Pancreas (tissue), 10 donors: ENCODE results near the gene DCST1. TPM values are rescaled to one million over a fixed set of nuclear protein-coding genes. Genes with fewer than 3 reads are reported as not detected.

ENCODE experiments used
- ATAC-seq, 4 donors: fragments of 200-7000 bp; cut with Tn5 transposase; one replicate each; pipeline versions ENCODE4 v1.8.0 to v1.9.1; 2020; ENCODE audit warnings: mild to moderate bottlenecking in 4 of 4, moderate library complexity in 4 of 4
- DNase-seq, 6 donors: peaks; one replicate each; pipeline ENCODE4 v3.0.0-alpha.2; 2020
- FAIRE-seq: peaks from 2 replicates; lab custom pipeline; 2012; peaks lifted over from hg19 to GRCh38; lab: Jason Lieb, UNC
- H3K27ac ChIP-seq, 4 donors: fragments of 200-600 bp; sonication (generic); 1 replicate in 3 of 4; 2 replicates in 1 of 4; pipeline versions ENCODE4 v1.5.0 to v1.8.0; 2020
- H3K27me3 ChIP-seq, 4 donors: fragments of 200-600 bp; one replicate each; pipeline ENCODE4 v1.8.0; 2021
- H3K36me3 ChIP-seq, 3 donors: fragments of 200-600 bp; sonication (generic) in 1 of 3; one replicate each; pipeline versions ENCODE4 v1.5.0 to v1.8.0; 2020 to 2021
- H3K4me1 ChIP-seq, 3 donors: fragments of 200-600 bp; one replicate each; pipeline ENCODE4 v1.8.0; 2021
- H3K4me3 ChIP-seq, 4 donors: fragments of 200-600 bp; sonication (generic) in 2 of 4; one replicate each; pipeline versions ENCODE4 v1.5.0 to v1.8.0; 2020 to 2021
- H3K9me3 ChIP-seq, 4 donors: fragments of 200-600 bp; one replicate each; pipeline ENCODE4 v1.8.0; 2021
- CTCF ChIP-seq, 4 donors: fragments of 200-600 bp; sonication (generic) in 3 of 4; IDR thresholded peaks; one replicate each; pipeline versions ENCODE4 v1.5.0 to v1.8.0; 2021; ENCODE audit warnings: antibody characterized with exemption in 4 of 4
- WGBS, 2 donors: extraction: QIAGEN DNeasy Blood & Tissue Kit; methylation state at CpG; one replicate each; pipeline ENCODE4 v1.1.7; 2013; 5-methylcytosine and 5-hydroxymethylcytosine counted together
- intact Hi-C, 3 donors: fragments of 100-400 bp; cut with DNase I; formaldehyde crosslinking; loops; one replicate each; pipeline versions ENCODE4 v1.11.1 to v1.14.2; 2022
- polyA plus RNA-seq, 2 donors: library from polyadenylated mRNA; stranded (reverse); fragments of 200-250 nt; gene quantifications; one replicate each; pipeline ENCODE4 v1.2.3, GENCODE V29; 2013
- total RNA-seq, 6 donors: library from RNA; stranded (reverse); fragmentation: NEBNext Ultra II Directional in 4 of 6; extraction: Animal tissue kit (Norgen Biotek cat#: 25700) in 4 of 6; gene quantifications; one replicate each; pipeline versions ENCODE4 v1.2.1 to v1.2.4, GENCODE V29; 2021 to 2023
- donor health status: healthy with polysubstance abuse.
- donor health status: DM: no; HTN: no; CAD: no; lungs with moderate emphysema.
- donor health status: DM: no; HTN: no; CAD: no.
- donor health status: control.
- donor health status: control.
- donor health status: Bipolar disorder and iron deficiency.
- donor health status: DM: yes; HTN: yes; CAD: no.
- donor health status: DM: no; HTN: no; CAD: no.
- donor health status: DM: no; HTN: no; CAD: no.
- donor health status: DM: yes; HTN: yes; CAD: no.

DCST1 gene
- total and polyA plus RNA-seq, 8 donors = 0.14 TPM; not detected in 7

DNA sequence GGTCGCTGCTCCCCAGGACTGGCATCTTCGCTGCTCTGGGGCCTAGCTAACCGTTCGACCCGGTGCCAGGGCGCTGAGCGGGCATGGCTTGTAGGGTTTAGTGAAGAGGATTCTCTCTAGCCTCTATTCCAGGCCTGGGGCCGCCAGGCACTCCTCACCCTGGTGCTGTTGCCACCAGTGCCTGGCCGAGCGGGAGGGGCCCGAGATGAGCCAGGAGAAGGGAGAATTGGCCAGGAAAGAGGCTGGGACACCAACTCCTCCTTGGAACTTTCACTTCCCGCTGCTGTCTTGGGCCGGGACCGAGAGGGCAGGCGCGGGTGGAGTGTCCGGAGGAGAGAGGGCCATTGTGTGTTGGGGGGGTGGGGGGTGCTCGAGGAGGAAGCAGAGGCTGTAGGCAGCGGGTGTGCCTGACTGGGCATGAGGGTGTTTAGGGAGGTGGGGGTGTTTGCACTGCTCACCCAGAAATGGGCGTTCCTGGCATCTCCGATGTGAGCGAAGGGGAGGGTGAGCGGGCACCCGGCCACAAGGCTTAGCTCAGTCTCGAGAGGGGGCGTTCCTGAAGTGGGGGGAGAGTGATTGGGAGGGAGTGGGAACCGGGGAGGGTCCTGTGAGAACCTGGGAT lies 18.3 kb downstream of the DCST1 start:
- intact Hi-C loops = no loop called here
- ATAC-seq (peak; percentile 8 to 28 (median 20)), DNase-seq (peak; percentile 54 to 82 (median 66)), FAIRE-seq (no peak)
- no peaks in the 10 kb centered on the region for H3K36me3 ChIP-seq
- H3K4me3 ChIP-seq = peak overlapping the region; percentile 64 to 78 (median 71)
- no peak for TF ChIP-seq CTCF (IDR thresholded peaks at IDR 0.05)
- peaks cover 0 to 15% (median 4%) of the 10 kb centered on the region in 3 donors for H3K4me1 ChIP-seq
- 2% methylated on average over 20 to 27 of the region's 27 CpGs for WGBS, 2 donors
- no peaks in the 10 kb centered on the region for H3K27me3 ChIP-seq
- no peaks in the 10 kb centered on the region for H3K9me3 ChIP-seq
- H3K27ac ChIP-seq = peak overlapping the region; percentile 60 to 75 (median 71)

DNA sequence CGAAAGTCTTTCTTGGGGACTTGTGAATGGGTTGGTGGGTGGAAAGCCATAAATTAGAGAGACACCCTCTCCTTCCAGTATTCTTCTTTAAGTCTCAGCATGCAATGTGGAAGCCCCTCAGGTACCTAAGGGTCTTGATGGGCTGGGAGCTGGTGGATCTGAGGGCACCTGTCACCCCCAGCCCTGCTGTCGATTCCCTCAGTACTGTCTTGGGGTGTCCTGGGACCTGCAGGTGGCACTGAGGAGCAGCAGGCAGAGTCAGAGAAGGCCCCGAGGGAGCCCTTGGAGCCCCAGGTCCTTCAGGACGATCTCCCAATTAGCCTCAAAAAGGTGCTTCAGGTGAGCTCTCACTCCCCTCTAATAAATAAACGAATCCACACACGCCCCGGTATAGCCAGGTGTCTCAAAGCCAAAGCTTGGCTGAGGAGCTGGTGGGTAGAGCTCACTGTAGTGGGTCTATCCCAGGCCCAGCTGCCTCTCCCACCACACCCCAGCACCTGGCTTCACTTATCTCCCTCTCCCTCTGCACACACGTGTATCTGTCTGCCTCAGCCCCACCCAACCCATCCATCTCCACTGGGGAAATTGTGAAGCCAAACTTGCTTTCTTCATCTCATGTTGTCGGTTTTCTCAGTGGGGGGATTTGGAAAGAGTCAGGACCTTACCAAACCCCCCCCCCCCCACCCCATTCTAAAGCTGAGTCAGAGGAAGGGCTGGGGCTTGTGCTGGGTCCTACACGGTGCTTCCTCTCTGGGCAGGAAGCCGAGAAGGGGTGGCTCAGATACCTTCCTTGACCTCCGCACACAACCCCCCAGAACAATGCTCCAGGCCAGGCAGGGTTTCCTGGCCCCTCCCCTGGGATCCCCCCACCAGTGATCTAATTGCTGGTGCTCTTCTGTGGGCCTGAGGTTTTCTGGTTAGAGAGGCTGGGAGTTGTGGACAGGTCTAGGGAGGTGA lies 19.1 kb downstream of the DCST1 start:
- intact Hi-C loops = no loop called here
- peak in 1 of 6 donors; percentile 39 for DNase-seq

GRCh38 chr1:155053531-155054105 lies 20.0 kb downstream of the DCST1 start:
- no peak overlapping the region for H3K27ac ChIP-seq
- peaks cover 0 to 10% (median 0%) of the 10 kb centered on the region in 3 donors for H3K36me3 ChIP-seq
- peaks cover 0 to 15% (median 4%) of the 10 kb centered on the region in 3 donors for H3K4me1 ChIP-seq
- ATAC-seq (no peak), DNase-seq (peak in 1 of 6 donors; percentile 39), FAIRE-seq (no peak)
- H3K4me3 ChIP-seq = no peak overlapping the region
- no peak for TF ChIP-seq CTCF (IDR thresholded peaks at IDR 0.05)
- intact Hi-C loops = no loop called here
- WGBS, 2 donors = 89 to 91% methylated on average over 7 of the region's 7 CpGs
- no peaks in the 10 kb centered on the region for H3K27me3 ChIP-seq
- no peaks in the 10 kb centered on the region for H3K9me3 ChIP-seq

More for the DNA sequence above, 19.1 kb downstream of the DCST1 start:
- FAIRE-seq (no peak), ATAC-seq (no peak)
- peaks cover 0 to 4% (median 0%) of the 10 kb centered on the region in 3 donors for H3K36me3 ChIP-seq
- peaks cover 0 to 15% (median 4%) of the 10 kb centered on the region in 3 donors for H3K4me1 ChIP-seq
- H3K27me3 ChIP-seq = no peaks in the 10 kb centered on the region
- TF ChIP-seq CTCF (IDR thresholded peaks at IDR 0.05) = no peak
- peak overlapping the region in 2 of 4 donors; percentile 64 to 78 for H3K4me3 ChIP-seq
- H3K27ac ChIP-seq = peak overlapping the region in 1 of 4 donors; percentile 0
- no peaks in the 10 kb centered on the region for H3K9me3 ChIP-seq
- 54 to 67% methylated on average over 12 of the region's 12 CpGs for WGBS, 2 donors

DNA sequence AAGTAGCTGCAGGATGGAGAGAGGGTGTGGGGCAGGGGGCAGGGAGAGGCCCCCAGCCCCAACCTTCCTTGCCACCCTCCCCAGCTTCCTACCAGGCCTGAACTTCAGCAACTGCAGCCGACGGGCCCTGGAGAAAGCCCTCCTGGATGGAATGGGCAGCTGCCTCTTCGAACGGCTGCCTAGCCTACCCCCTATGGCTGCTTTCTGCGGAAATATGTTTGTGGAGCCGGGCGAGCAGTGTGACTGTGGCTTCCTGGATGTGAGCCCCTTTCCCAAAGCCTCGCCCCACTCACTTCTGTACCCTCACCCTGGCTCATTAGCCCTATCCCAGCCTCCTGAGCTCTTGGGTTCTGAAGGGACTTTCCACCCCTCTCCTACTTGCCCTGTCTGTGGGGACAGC lies 23.5 kb downstream of the DCST1 start:
- H3K27ac ChIP-seq = no peak overlapping the region
- no peaks in the 10 kb centered on the region for H3K27me3 ChIP-seq
- DNase-seq = peak in 1 of 6 donors; percentile 46
- no peak for TF ChIP-seq CTCF (IDR thresholded peaks at IDR 0.05)
- H3K4me3 ChIP-seq = no peak overlapping the region
- ATAC-seq = no peak
- WGBS, 2 donors = 91 to 95% methylated on average over 8 of the region's 8 CpGs
- no peak for FAIRE-seq
- peaks cover 6 to 11% (median 8%) of the 10 kb centered on the region in 3 donors for H3K4me1 ChIP-seq
- no peaks in the 10 kb centered on the region for H3K9me3 ChIP-seq
- intact Hi-C loops = no loop called here
- peaks cover 0 to 10% (median 0%) of the 10 kb centered on the region in 3 donors for H3K36me3 ChIP-seq
